Ascending aorta (tissue), 2 donors: ENCODE data around the gene ZNF512. TPM values are rescaled to one million over a fixed set of nuclear protein-coding genes. Genes with fewer than 3 reads are reported as not detected.
"Not testable (repeated sequence)": the region's sequence is repeated elsewhere in the genome, so short reads cannot be mapped to it uniquely, and the experiment has no call there.

Experiments used
- DNase-seq, 2 donors: peaks; one replicate each; pipeline ENCODE4 v3.0.0-alpha.2; 2019; ENCODE audit warnings: low spot score in 2 of 2
- H3K27ac ChIP-seq, 2 donors: fragments of 200-600 bp; sonication (generic); one replicate each; pipeline ENCODE4 v1.5.1; 2016 to 2017; ENCODE audit warnings: mild to moderate bottlenecking in 1 of 2
- H3K27me3 ChIP-seq: fragments of 200-600 bp; sonication (generic); one replicate; pipeline ENCODE4 v1.5.1; 2017
- H3K36me3 ChIP-seq, 2 donors: fragments of 200-600 bp; sonication (generic); one replicate each; pipeline ENCODE4 v1.5.1; 2016
- H3K4me1 ChIP-seq, 2 donors: fragments of 200-600 bp; sonication (generic); one replicate each; pipeline ENCODE4 v1.5.1; 2016 to 2017; ENCODE audit warnings: mild to moderate bottlenecking in 1 of 2
- H3K4me3 ChIP-seq, 2 donors: fragments of 200-600 bp; sonication (generic); one replicate each; pipeline ENCODE4 v1.5.1; 2016 to 2017; ENCODE audit warnings: mild to moderate bottlenecking in 1 of 2
- H3K9me3 ChIP-seq, 2 donors: fragments of 200-600 bp; sonication (generic); one replicate each; pipeline ENCODE4 v1.5.1; 2016
- CTCF ChIP-seq, 3 experiments: fragments of 200-600 bp in 2 of 3; fragments of 450-650 bp in 1 of 3; sonication (generic) in 2 of 3; IDR thresholded peaks; one replicate each; pipeline ENCODE4 v1.5.1; 2016 to 2019; ENCODE audit warnings: antibody characterized with exemption in 3 of 3, mild to moderate bottlenecking in 1 of 3, moderate library complexity in 1 of 3
- intact Hi-C: fragments of 100-400 bp; cut with DNase I; formaldehyde crosslinking; loops from one replicate; pipeline ENCODE4 v1.15.1; 2023
- total RNA-seq: library from RNA; depleted of rRNA; stranded (reverse); fragments of >200 nt; gene quantifications from one replicate; pipeline ENCODE4 v1.1.0, GENCODE V29; 2016

ZNF512 gene
- total RNA-seq, 1 donor from 2014 or later, result 64.8 TPM

- H3K27me3 ChIP-seq, result no peaks in the 10 kb centered on the region
- no peak overlapping the region for H3K27ac ChIP-seq
- intact Hi-C loops, result no loop called here
- H3K9me3 ChIP-seq, result no peaks in the 10 kb centered on the region
- peaks cover 38 to 42% of the 10 kb centered on the region in 2 donors for H3K36me3 ChIP-seq
- TF ChIP-seq CTCF (IDR thresholded peaks at IDR 0.05), result no peak
- peaks cover 0 to 4% of the 10 kb centered on the region in 2 donors for H3K4me1 ChIP-seq
- no peak overlapping the region for H3K4me3 ChIP-seq
- no peak for DNase-seq
Observed at GRCh38 chr2:27624943-27625342, 42.1 kb downstream of the ZNF512 start.

GRCh38 chr2:27626323-27626722 lies 43.5 kb downstream of the ZNF512 start:
- Histone ChIP-seq H3K36me3 (peaks cover 25 to 36% of the 10 kb centered on the region in 2 donors), H3K27ac (peak overlapping the region in 1 of 2 donors; percentile 55)
- DNase-seq, H3K9me3 ChIP-seq, H3K27me3 ChIP-seq, H3K4me1 ChIP-seq, intact Hi-C loops, H3K4me3 ChIP-seq: not testable (repeated sequence)

GRCh38 chr2:27626921-27627320 lies 44.1 kb downstream of the ZNF512 start:
- H3K27me3 ChIP-seq, H3K4me3 ChIP-seq, DNase-seq, H3K27ac ChIP-seq, H3K9me3 ChIP-seq, H3K4me1 ChIP-seq, intact Hi-C loops: not testable (repeated sequence)
- peaks cover 23 to 36% of the 10 kb centered on the region in 2 donors for H3K36me3 ChIP-seq

DNA sequence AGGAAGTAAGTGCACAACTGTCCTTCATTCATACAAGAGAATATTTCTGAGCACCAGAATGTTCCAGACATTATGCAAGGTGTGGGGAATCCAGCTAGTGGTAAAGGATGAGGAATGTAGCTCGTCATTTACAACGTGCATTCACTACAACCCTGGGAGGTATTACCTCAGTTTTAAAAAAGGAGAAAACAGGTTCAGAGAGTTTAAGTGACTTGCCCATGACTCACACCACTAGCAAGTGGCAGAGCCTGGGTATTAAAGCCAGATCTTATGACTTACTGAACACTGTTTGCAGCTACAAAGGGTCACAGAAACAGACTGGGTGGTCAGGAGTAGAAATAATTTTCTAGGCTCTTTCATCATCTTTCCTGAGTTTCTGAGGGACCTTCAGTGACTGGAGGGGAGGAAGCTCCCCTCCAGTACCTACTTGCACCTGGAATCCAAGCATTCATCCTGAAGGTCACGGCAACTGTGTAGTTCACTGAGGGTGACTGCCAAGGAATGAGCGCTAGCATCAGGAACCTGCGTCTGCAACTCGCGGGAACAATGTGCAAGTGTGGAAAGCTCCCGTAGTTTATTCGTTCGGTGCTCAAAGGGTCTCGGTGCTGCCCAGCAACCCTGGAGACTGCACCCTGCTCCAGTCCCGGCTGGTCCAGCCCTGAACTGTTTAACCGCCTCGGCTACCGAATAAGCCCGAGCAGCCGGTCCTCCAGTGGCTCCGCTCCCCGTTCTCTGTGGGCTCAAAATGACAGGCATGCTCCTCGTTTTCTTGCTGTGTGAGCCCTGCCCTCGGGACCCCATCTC lies 45.3 kb downstream of the ZNF512 start:
- Histone ChIP-seq H3K4me1 (peaks cover 0 to 5% of the 10 kb centered on the region in 2 donors), H3K36me3 (peaks cover 21 to 33% of the 10 kb centered on the region in 2 donors), H3K27me3 (no peaks in the 10 kb centered on the region), H3K4me3 (peak overlapping the region; percentile 66 to 71), H3K9me3 (no peaks in the 10 kb centered on the region), H3K27ac (peak overlapping the region; percentile 59 to 74)
- DNase-seq, result no peak
- intact Hi-C loops, result loop anchor here (2.0 kb wide), 1 partner anchor 139 kb away; the partner anchor contains the start of gene IFT172
- no peak for TF ChIP-seq CTCF (IDR thresholded peaks at IDR 0.05)

DNA sequence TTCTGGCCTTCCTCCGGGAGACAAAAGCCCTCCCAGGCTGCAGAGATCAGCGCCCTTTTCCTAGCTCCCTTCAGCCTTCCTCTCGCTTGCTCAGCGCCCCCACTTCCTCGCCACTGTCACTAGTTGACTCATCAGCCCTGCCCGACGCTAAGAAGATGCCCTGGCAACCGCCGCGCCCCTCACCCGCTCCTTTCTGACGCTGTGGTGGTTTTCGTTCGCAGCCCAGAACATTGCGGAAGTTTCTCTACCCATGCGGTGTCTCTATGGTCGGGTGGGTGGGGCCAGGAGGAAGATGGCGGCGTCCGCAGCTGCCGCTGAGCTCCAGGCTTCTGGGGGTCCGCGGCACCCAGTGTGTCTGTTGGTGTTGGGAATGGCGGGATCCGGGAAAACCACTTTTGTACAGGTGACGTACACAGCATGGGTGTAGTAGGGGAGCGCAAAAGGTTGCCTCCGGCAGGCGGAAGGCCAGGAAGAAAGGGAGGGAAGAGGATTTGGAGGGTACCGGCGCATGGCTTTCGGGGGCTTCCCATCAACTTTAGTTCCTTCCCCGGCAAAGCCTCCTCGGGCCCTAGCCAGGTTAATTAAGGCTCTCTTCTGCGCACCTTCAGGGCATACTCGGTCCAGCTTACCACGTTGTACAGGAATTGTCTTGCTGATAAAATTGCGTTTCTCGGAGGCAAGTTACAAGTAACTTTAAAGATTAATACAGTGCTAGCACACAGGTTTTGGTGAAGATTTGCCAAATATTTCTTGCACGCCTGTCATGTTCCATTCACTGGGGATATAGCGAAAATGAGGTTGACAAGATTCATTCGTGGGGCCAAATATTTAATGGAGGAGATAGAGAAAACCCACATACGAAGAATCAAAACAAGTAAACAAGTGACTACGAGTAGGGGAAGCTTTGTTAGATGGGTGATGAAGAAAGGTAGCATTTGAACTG lies 46.2 kb downstream of the ZNF512 start, which contains the start of the genes CCDC121 and GPN1:
Gene CCDC121 (minus strand): TSS at position 246 of the 943 bp plus-strand sequence. CDS start 1,213 bp downstream, outside the sequence.
Gene GPN1 (plus strand): TSS at position 284 of the 943 bp plus-strand sequence. CDS start 9 bp downstream, at position 293.
- Histone ChIP-seq H3K4me3 (peak within 1 kb of the TSS; percentile 66 to 71), H3K27me3 (no peaks in the 10 kb centered on the region), H3K36me3 (peaks cover 18 to 37% of the 10 kb centered on the region in 2 donors), H3K4me1 (peaks cover 0 to 5% of the 10 kb centered on the region in 2 donors), H3K27ac (peak within 1 kb of the TSS; percentile 59 to 74), H3K9me3 (no peaks in the 10 kb centered on the region)
- peak; percentile 77 to 94 for DNase-seq
- TF ChIP-seq CTCF (IDR thresholded peaks at IDR 0.05), result no peak
- intact Hi-C loops, result loop anchor here (2.0 kb wide), 1 partner anchor 140 kb away; the partner anchor contains the start of gene IFT172

GRCh38 chr2:27630257-27630656 lies 47.4 kb downstream of the ZNF512 start:
- peaks cover 27 to 42% of the 10 kb centered on the region in 2 donors for H3K36me3 ChIP-seq
- intact Hi-C loops, H3K27ac ChIP-seq, H3K4me3 ChIP-seq, H3K4me1 ChIP-seq, H3K9me3 ChIP-seq, H3K27me3 ChIP-seq, DNase-seq: not testable (repeated sequence)
